ENCODE measurements around the gene OTUD5.

DNA sequence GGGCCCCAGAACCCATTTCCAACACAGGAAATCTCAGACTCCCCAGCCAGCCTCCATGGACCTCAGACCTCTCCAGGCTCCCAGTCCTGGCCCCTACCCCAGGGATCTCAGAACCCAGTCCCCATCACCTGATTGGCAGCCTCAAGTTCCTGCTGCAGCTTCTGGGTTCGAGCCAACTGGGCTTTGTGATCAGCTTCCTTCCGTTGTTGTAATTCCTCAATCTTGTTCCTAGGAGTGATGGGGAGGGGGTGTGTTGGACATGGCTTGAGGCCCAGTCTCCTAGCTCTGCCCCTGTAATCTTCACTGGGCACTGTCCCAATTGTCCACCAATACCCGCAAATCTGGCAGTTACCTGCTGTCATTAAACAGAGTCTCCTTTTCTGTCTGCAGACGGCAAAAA is 32.1 kb upstream of the OTUD5 start:
- TF ChIP-seq CTCF (IDR thresholded peaks at IDR 0.05), result no peak
- no peak for TF ChIP-seq POLR2A (IDR thresholded peaks at IDR 0.05)

All from heart left ventricle (tissue), 13 donors.